Neural progenitor cell (in vitro differentiated cells): ENCODE measurements around the gene PODN. TPM values are rescaled to one million over a fixed set of nuclear protein-coding genes. Genes with fewer than 3 reads are reported as not detected.
A peak's percentile ranks its signal among the peaks of the same experiment; 100 is the strongest.

ENCODE experiments used
- DNase-seq: peaks from one replicate; pipeline ENCODE4 v3.0.0-alpha.2; 2016; ENCODE audit warnings: low spot score
- H2AFZ ChIP-seq: fragments of 200-600 bp; sonication (generic); replicated peaks from 2 replicates; pipeline ENCODE4 v1.6.1; 2016; ENCODE audit warnings: antibody characterized with exemption
- H3F3A ChIP-seq: fragments of 200-600 bp; sonication (generic); 2 replicates; pipeline ENCODE4 v1.6.1; 2016; ENCODE audit warnings: antibody characterized with exemption, low read depth
- H3K27ac ChIP-seq: fragments of 200-600 bp; sonication (generic); 2 replicates; pipeline ENCODE4 v1.5.1; 2016; ENCODE audit warnings: mild to moderate bottlenecking
- H3K27me3 ChIP-seq: fragments of 200-600 bp; sonication (generic); 2 replicates; pipeline ENCODE4 v1.6.1; 2016; ENCODE audit warnings: mild to moderate bottlenecking, moderate library complexity
- H3K36me3 ChIP-seq: fragments of 200-600 bp; sonication (generic); 2 replicates; pipeline ENCODE4 v1.5.1; 2016
- H3K4me1 ChIP-seq: fragments of 200-600 bp; sonication (generic); 2 replicates; pipeline ENCODE4 v1.6.1; 2016; ENCODE audit warnings: mixed run types
- H3K4me2 ChIP-seq: fragments of 200-600 bp; sonication (generic); 2 replicates; pipeline ENCODE4 v1.6.1; 2016
- H3K4me3 ChIP-seq: fragments of 200-600 bp; sonication (generic); 2 replicates; pipeline ENCODE4 v1.5.1; 2016
- H3K79me2 ChIP-seq: fragments of 200-600 bp; sonication (generic); 2 replicates; pipeline ENCODE4 v1.6.1; 2016; ENCODE audit warnings: low read depth
- H3K9ac ChIP-seq: fragments of 200-600 bp; sonication (generic); 2 replicates; pipeline ENCODE4 v1.6.1; 2016
- H3K9me3 ChIP-seq: fragments of 200-600 bp; sonication (generic); 2 replicates; pipeline ENCODE4 v1.5.1; 2016; ENCODE audit warnings: low read depth
- H4K20me1 ChIP-seq: fragments of 200-600 bp; sonication (generic); 2 replicates; pipeline ENCODE4 v1.6.1; 2016; ENCODE audit warnings: low read depth
- H3K27ac Mint-ChIP-seq: 3 replicates; pipeline ENCODE4 v1.8.0; 2021; ENCODE audit warnings: mixed read lengths
- H3K27me3 Mint-ChIP-seq: 2 replicates; pipeline ENCODE4 v1.8.0; 2022; ENCODE audit warnings: low read depth, mild to moderate bottlenecking, inconsistent platforms, moderate library complexity, mixed read lengths; ENCODE audit not compliant: insufficient read depth
- H3K36me3 Mint-ChIP-seq: 3 replicates; pipeline ENCODE4 v1.8.0; 2021; ENCODE audit warnings: mixed read lengths
- H3K4me1 Mint-ChIP-seq: 3 replicates; pipeline ENCODE4 v1.8.0; 2021; ENCODE audit warnings: mixed read lengths
- H3K4me3 Mint-ChIP-seq: 3 replicates; pipeline ENCODE4 v1.8.0; 2021; ENCODE audit warnings: mild to moderate bottlenecking, moderate library complexity, mixed read lengths
- H3K9me3 Mint-ChIP-seq: 3 replicates; pipeline ENCODE4 v1.8.0; 2020; ENCODE audit warnings: mixed read lengths
- EZH2 ChIP-seq: fragments of 200-600 bp; sonication (generic); IDR thresholded peaks from 2 replicates; pipeline ENCODE4 v1.6.1; 2017; ENCODE audit warnings: antibody characterized with exemption, mild to moderate bottlenecking, moderate library complexity
- EZH2phosphoT487 ChIP-seq: fragments of 200-600 bp; sonication (generic); IDR thresholded peaks from 2 replicates; pipeline ENCODE4 v1.6.1; 2017; ENCODE audit warnings: antibody characterized with exemption
- total RNA-seq: library from RNA; depleted of rRNA; stranded (reverse); fragments of >200 nt; gene quantifications from 2 replicates; pipeline ENCODE4 v1.2.3, GENCODE V29; 2015; ENCODE audit warnings: low replicate concordance
- TF ChIP-seq, protein P1 (sequence below): fragments of 200-600 bp; sonication (generic); IDR thresholded peaks from 2 replicates; pipeline ENCODE4 v1.5.1; 2017; ENCODE audit warnings: antibody characterized with exemption, mild to moderate bottlenecking

PODN gene
- total RNA-seq, 1 donor from 2014 or later = not detected

DNA sequence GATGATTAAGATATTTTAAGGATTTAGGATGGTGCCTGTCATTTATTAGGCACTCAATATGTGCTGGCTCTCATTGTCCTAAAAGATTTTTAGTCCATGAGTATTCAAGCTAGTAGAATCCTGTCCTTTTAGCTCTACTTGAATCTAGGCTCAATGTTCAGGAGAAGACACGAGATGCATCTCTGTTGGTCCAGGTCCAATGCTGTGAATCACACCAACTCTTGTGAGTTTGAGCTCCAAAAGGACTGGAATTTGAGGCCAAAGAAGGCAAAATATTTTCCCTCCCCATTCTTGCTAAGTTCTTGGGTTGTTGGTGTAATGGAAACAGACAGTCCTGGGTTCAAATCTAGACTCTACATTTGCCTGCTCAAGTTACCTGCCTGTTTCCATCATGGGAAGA is 1.4 kb upstream of the PODN start:
- no peak overlapping the region for H3K27ac Mint-ChIP-seq
- peaks cover 41% of the 10 kb centered on the region for H3K27me3 Mint-ChIP-seq
- TF ChIP-seq EZH2 (no peak), EZH2phosphoT487 (no peak)
- TF ChIP-seq, protein P1, sequence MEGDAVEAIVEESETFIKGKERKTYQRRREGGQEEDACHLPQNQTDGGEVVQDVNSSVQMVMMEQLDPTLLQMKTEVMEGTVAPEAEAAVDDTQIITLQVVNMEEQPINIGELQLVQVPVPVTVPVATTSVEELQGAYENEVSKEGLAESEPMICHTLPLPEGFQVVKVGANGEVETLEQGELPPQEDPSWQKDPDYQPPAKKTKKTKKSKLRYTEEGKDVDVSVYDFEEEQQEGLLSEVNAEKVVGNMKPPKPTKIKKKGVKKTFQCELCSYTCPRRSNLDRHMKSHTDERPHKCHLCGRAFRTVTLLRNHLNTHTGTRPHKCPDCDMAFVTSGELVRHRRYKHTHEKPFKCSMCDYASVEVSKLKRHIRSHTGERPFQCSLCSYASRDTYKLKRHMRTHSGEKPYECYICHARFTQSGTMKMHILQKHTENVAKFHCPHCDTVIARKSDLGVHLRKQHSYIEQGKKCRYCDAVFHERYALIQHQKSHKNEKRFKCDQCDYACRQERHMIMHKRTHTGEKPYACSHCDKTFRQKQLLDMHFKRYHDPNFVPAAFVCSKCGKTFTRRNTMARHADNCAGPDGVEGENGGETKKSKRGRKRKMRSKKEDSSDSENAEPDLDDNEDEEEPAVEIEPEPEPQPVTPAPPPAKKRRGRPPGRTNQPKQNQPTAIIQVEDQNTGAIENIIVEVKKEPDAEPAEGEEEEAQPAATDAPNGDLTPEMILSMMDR = no peak
- Histone ChIP-seq H3K79me2 (no peaks in the 10 kb centered on the region), H4K20me1 (no peaks in the 10 kb centered on the region), H3K4me1 (peaks cover 10% of the 10 kb centered on the region), H3K27me3 (peaks cover 85% of the 10 kb centered on the region), H3K36me3 (no peaks in the 10 kb centered on the region), H3F3A (peaks cover 5% of the 10 kb centered on the region), H3K4me3 (no peak overlapping the region), H2AFZ (no peak overlapping the region), H3K27ac (no peak overlapping the region), H3K9me3 (no peaks in the 10 kb centered on the region), H3K9ac (no peak overlapping the region), H3K4me2 (no peak overlapping the region)
- DNase-seq = no peak
- no peak overlapping the region for H3K4me3 Mint-ChIP-seq
- H3K9me3 Mint-ChIP-seq = no peaks in the 10 kb centered on the region
- H3K36me3 Mint-ChIP-seq = no peaks in the 10 kb centered on the region
- peaks cover 10% of the 10 kb centered on the region for H3K4me1 Mint-ChIP-seq

DNA sequence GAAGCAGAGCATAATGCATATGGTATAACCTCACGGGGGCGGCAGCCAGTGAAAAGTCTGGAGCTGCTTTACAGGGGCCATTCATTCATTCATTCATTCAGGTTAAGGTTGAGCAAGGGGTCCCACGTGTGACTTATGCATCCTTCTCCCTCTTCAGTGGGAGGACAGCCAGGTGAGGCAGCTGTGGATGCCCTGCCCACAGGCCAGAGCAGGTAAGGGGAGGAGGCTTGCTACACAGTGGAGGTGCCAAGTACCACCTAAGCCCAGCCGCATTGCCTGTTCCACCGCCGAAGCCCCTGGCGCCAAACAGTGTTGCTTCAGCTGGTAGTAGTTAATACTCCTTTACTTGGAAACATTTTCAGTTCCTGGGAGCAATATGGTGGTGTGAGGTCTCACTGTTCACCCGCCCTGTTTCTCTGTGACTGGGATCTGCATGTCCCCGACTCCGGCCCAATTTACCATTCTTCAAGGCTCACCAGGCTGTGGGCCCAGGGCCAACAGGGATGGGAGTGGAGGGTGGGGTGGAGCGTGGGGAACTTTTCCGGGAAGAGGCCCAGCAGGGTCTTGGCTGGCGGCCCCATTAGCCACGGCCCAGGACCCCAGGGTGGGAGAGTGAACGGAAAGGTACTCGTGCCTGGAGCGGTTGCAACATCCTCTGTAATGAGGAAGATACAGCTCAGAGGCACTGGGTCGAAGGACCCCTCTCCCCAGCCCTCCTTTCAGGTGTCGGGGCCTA is 722 bp upstream of the PODN start:
- Mint-ChIP-seq H3K4me3 (peak overlapping the region; percentile 83), H3K36me3 (no peaks in the 10 kb centered on the region), H3K27ac (no peak overlapping the region), H3K9me3 (no peaks in the 10 kb centered on the region), H3K4me1 (peaks cover 10% of the 10 kb centered on the region), H3K27me3 (peaks cover 42% of the 10 kb centered on the region)
- Histone ChIP-seq H3K27me3 (peaks cover 85% of the 10 kb centered on the region), H3K79me2 (no peaks in the 10 kb centered on the region), H2AFZ (peak overlapping the region; percentile 60), H3K4me3 (peak overlapping the region; percentile 66), H4K20me1 (no peaks in the 10 kb centered on the region), H3K4me1 (peaks cover 10% of the 10 kb centered on the region), H3K27ac (no peak overlapping the region), H3K9me3 (no peaks in the 10 kb centered on the region), H3K9ac (no peak overlapping the region), H3F3A (peaks cover 5% of the 10 kb centered on the region), H3K4me2 (peak overlapping the region; percentile 95), H3K36me3 (no peaks in the 10 kb centered on the region)
- no peak for DNase-seq
- TF ChIP-seq EZH2phosphoT487 (no peak), EZH2 (no peak)
- TF ChIP-seq, protein P1 = no peak

DNA sequence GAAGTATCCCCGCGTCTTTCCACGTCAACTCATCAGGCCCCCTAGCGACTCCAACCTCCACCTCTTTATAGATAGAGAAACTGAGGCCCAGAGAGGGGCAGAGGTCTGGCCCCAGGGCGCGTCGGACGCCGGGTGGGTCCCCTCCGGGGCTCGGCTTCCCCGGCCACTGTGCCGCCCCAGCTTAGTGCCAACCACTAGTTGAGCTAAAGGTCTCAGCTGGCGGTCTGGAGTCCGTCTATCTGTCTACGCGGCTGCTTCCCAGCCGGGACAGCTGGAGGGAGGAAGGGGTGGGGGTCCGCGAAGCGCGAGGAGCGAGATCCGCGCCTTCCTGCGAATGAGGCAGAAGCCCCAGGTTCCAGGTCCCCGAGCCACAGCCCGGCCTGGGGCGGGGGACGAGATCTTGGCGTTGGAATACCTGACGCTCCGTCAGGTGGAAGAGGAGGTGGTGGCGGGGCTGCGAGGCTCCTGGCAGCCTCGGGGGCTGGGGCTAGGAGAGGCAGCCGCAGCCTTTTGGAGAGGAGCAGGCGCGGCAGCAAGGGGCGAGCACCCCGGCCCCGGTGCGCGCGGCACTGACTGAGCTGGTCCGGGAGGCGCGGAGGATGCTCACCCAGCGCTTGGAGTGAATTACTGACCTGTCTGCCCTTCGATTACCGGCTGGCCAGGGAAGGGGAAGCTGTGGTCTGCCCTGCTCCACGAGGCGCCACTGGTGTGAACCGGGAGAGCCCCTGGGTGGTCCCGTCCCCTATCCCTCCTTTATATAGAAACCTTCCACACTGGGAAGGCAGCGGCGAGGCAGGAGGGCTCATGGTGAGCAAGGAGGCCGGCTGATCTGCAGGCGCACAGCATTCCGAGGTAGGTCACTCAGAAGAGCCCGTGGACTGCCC is 937 bp downstream of the PODN start:
- Histone ChIP-seq H3K9me3 (no peaks in the 10 kb centered on the region), H3K79me2 (no peaks in the 10 kb centered on the region), H3K4me2 (peak overlapping the region; percentile 95), H3K4me3 (peak overlapping the region; percentile 66), H3F3A (peaks cover 5% of the 10 kb centered on the region), H3K4me1 (peaks cover 10% of the 10 kb centered on the region), H3K27me3 (peaks cover 76% of the 10 kb centered on the region), H3K27ac (no peak overlapping the region), H3K36me3 (no peaks in the 10 kb centered on the region), H3K9ac (no peak overlapping the region), H2AFZ (peak overlapping the region; percentile 60), H4K20me1 (no peaks in the 10 kb centered on the region)
- no peaks in the 10 kb centered on the region for H3K9me3 Mint-ChIP-seq
- no peaks in the 10 kb centered on the region for H3K36me3 Mint-ChIP-seq
- peaks cover 49% of the 10 kb centered on the region for H3K27me3 Mint-ChIP-seq
- DNase-seq = peak; percentile 59
- H3K4me3 Mint-ChIP-seq = peak overlapping the region; percentile 78
- H3K27ac Mint-ChIP-seq = no peak overlapping the region
- TF ChIP-seq EZH2phosphoT487 (peak; percentile 50), EZH2 (peak; percentile 82)
- TF ChIP-seq, protein P1 = peak; percentile 30
- H3K4me1 Mint-ChIP-seq = peaks cover 13% of the 10 kb centered on the region
